Upper lobe of left lung (tissue), 6 donors: Measurements from ENCODE around the gene HIPK1. TPM values are rescaled to one million over a fixed set of nuclear protein-coding genes. Genes with fewer than 3 reads are reported as not detected.
A peak's percentile ranks its signal among the peaks of the same experiment; 100 is the strongest.

Experiments used
- ATAC-seq, 2 donors: fragments of 200-7000 bp; cut with Tn5 transposase; one replicate each; pipeline ENCODE4 v1.9.1; 2022; ENCODE audit warnings: mild to moderate bottlenecking in 2 of 2, moderate library complexity in 2 of 2; ENCODE audit not compliant: low FRiP score in 2 of 2
- DNase-seq, 2 donors: peaks; one replicate each; pipeline ENCODE4 v3.0.0-alpha.2; 2019 to 2020
- H3K27ac ChIP-seq, 4 donors: fragments of 200-600 bp; sonication (generic); one replicate each; pipeline ENCODE4 v1.5.1; 2016 to 2019
- H3K27me3 ChIP-seq, 4 donors: fragments of 200-600 bp; sonication (generic); one replicate each; pipeline ENCODE4 v1.5.1; 2017 to 2019
- H3K36me3 ChIP-seq, 4 donors: fragments of 200-600 bp; sonication (generic); one replicate each; pipeline ENCODE4 v1.5.1; 2016 to 2019
- H3K4me1 ChIP-seq, 4 donors: fragments of 200-600 bp; sonication (generic); one replicate each; pipeline ENCODE4 v1.5.1; 2018 to 2019
- H3K4me3 ChIP-seq, 4 donors: fragments of 200-600 bp; sonication (generic); one replicate each; pipeline ENCODE4 v1.5.1; 2017 to 2019; ENCODE audit warnings: mild to moderate bottlenecking in 2 of 4, moderate library complexity in 1 of 4
- H3K9me3 ChIP-seq, 4 donors: fragments of 200-600 bp; sonication (generic); one replicate each; pipeline ENCODE4 v1.5.1; 2018 to 2019
- EP300 ChIP-seq, 4 donors: sonication (generic); formaldehyde crosslinking; IDR thresholded peaks; one replicate each; pipeline ENCODE4 v1.5.1; 2017; ENCODE audit warnings: antibody characterized with exemption in 4 of 4, control low read depth in 2 of 4
- POLR2A ChIP-seq, 4 donors: fragments of 450-650 bp; IDR thresholded peaks; one replicate each; pipeline ENCODE4 v1.5.1; 2016 to 2017; ENCODE audit warnings: antibody characterized with exemption in 4 of 4, mild to moderate bottlenecking in 2 of 4
- POLR2AphosphoS5 ChIP-seq, 2 donors: sonication (generic); formaldehyde crosslinking; IDR thresholded peaks; one replicate each; pipeline ENCODE4 v1.5.1; 2017; ENCODE audit warnings: antibody characterized with exemption in 2 of 2
- WGBS, 2 donors: methylation state at CpG; one replicate each; pipeline ENCODE4 v1.1.5; 2017 to 2018; 5-methylcytosine and 5-hydroxymethylcytosine counted together
- total RNA-seq, 6 donors: library from RNA; depleted of rRNA in 4 of 6; stranded (reverse); fragments of >200 nt in 4 of 6; gene quantifications; one replicate each; pipeline versions ENCODE4 v1.1.0 to v1.2.1, GENCODE V29; 2016 to 2021
- TF ChIP-seq, protein P1 (sequence below), 6 experiments: fragments of 450-650 bp in 4 of 6; fragments of 200-600 bp in 2 of 6; sonication (generic) in 2 of 6; IDR thresholded peaks; one replicate each; pipeline ENCODE4 v1.5.1; 2016 to 2019; ENCODE audit warnings: antibody characterized with exemption in 6 of 6
- donor health status: DM: no; HTN: no; CAD: no; lungs with moderate emphysema.
- donor health status: DM: no; HTN: yes; CAD: no; lungs with severe emphysema.

The HIPK1 gene
- total RNA-seq, 6 donors from 2014 or later, result 31.4 to 85.5 (median 64.0) TPM

- peak; percentile 65 to 89 for ATAC-seq
- peaks cover 31 to 95% (median 69%) of the 10 kb centered on the region in 4 donors for H3K36me3 ChIP-seq
- TF ChIP-seq EP300 (IDR thresholded peaks at IDR 0.05) (no peak), POLR2A (IDR thresholded peaks at IDR 0.05) (no peak), POLR2AphosphoS5 (IDR thresholded peaks at IDR 0.05) (no peak)
- TF ChIP-seq, protein P1, sequence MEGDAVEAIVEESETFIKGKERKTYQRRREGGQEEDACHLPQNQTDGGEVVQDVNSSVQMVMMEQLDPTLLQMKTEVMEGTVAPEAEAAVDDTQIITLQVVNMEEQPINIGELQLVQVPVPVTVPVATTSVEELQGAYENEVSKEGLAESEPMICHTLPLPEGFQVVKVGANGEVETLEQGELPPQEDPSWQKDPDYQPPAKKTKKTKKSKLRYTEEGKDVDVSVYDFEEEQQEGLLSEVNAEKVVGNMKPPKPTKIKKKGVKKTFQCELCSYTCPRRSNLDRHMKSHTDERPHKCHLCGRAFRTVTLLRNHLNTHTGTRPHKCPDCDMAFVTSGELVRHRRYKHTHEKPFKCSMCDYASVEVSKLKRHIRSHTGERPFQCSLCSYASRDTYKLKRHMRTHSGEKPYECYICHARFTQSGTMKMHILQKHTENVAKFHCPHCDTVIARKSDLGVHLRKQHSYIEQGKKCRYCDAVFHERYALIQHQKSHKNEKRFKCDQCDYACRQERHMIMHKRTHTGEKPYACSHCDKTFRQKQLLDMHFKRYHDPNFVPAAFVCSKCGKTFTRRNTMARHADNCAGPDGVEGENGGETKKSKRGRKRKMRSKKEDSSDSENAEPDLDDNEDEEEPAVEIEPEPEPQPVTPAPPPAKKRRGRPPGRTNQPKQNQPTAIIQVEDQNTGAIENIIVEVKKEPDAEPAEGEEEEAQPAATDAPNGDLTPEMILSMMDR (IDR thresholded peaks at IDR 0.05), result no peak
Measured at GRCh38 chr1:113965703-113966412, 36.7 kb downstream of the HIPK1 start.

GRCh38 chr1:113972954-113973353, 43.8 kb downstream of the HIPK1 start:
- TF ChIP-seq POLR2AphosphoS5 (IDR thresholded peaks at IDR 0.05) (no peak), EP300 (IDR thresholded peaks at IDR 0.05) (no peak), POLR2A (IDR thresholded peaks at IDR 0.05) (no peak)
- TF ChIP-seq, protein P1 (IDR thresholded peaks at IDR 0.05), result no peak
- Histone ChIP-seq H3K27ac (peak overlapping the region in 1 of 4 donors; percentile 1), H3K4me3 (no peak overlapping the region), H3K27me3 (no peaks in the 10 kb centered on the region), H3K36me3 (peaks cover 36 to 63% (median 53%) of the 10 kb centered on the region in 4 donors), H3K9me3 (no peaks in the 10 kb centered on the region), H3K4me1 (peaks cover 16 to 34% (median 26%) of the 10 kb centered on the region in 4 donors)
- WGBS, 2 donors, result 85 to 92% methylated on average over 9 of the region's 9 CpGs
- DNase-seq (peak in 1 of 2 donors; percentile 52), ATAC-seq (peak in 1 of 2 donors; percentile 27)

More at GRCh38 chr1:113965703-113966412, 36.7 kb downstream of the HIPK1 start:
- Histone ChIP-seq H3K27me3 (no peaks in the 10 kb centered on the region), H3K4me1 (no peaks in the 10 kb centered on the region), H3K27ac (no peak overlapping the region), H3K4me3 (no peak overlapping the region), H3K9me3 (no peaks in the 10 kb centered on the region)
- DNase-seq, result no peak
- 80 to 90% methylated on average over 4 of the region's 4 CpGs for WGBS, 2 donors

GRCh38 chr1:113975211-113975895, 46.2 kb downstream of the HIPK1 start:
- no peak for TF ChIP-seq EP300 (IDR thresholded peaks at IDR 0.05)
- TF ChIP-seq POLR2A (IDR thresholded peaks at IDR 0.05), result no peak
- TF ChIP-seq POLR2AphosphoS5 (IDR thresholded peaks at IDR 0.05), result no peak
- TF ChIP-seq, protein P1 (IDR thresholded peaks at IDR 0.05), result no peak
- no peak for ATAC-seq
- Histone ChIP-seq H3K4me1 (peaks cover 26 to 50% (median 40%) of the 10 kb centered on the region in 4 donors), H3K27me3 (no peaks in the 10 kb centered on the region), H3K36me3 (peaks cover 14 to 39% (median 30%) of the 10 kb centered on the region in 4 donors), H3K9me3 (no peaks in the 10 kb centered on the region), H3K4me3 (no peak overlapping the region), H3K27ac (peak overlapping the region in 2 of 4 donors; percentile 12 to 44)
- WGBS, 2 donors, result 48% methylated on average over 4 of the region's 4 CpGs
- no peak for DNase-seq

DNA sequence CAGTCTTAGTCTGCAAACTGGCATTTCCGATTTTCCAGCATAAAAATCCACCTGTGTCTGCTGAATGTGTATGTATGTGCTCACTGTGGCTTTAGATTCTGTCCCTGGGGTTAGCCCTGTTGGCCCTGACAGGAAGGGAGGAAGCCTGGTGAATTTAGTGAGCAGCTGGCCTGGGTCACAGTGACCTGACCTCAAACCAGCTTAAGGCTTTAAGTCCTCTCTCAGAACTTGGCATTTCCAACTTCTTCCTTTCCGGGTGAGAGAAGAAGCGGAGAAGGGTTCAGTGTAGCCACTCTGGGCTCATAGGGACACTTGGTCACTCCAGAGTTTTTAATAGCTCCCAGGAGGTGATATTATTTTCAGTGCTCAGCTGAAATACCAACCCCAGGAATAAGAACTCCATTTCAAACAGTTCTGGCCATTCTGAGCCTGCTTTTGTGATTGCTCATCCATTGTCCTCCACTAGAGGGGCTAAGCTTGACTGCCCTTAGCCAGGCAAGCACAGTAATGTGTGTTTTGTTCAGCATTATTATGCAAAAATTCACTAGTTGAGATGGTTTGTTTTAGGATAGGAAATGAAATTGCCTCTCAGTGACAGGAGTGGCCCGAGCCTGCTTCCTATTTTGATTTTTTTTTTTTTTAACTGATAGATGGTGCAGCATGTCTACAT, 47.6 kb downstream of the HIPK1 start:
- Histone ChIP-seq H3K4me3 (no peak overlapping the region), H3K27ac (peak overlapping the region in 2 of 4 donors; percentile 28 to 58), H3K9me3 (no peaks in the 10 kb centered on the region), H3K36me3 (peaks cover 9 to 25% (median 18%) of the 10 kb centered on the region in 4 donors), H3K4me1 (peaks cover 26 to 50% (median 40%) of the 10 kb centered on the region in 4 donors), H3K27me3 (no peaks in the 10 kb centered on the region)
- TF ChIP-seq EP300 (IDR thresholded peaks at IDR 0.05), result no peak
- TF ChIP-seq, protein P1 (IDR thresholded peaks at IDR 0.05), result peak in 1 of 6 experiments; percentile 20
- no peak for DNase-seq
- 46 to 47% methylated on average over 4 of the region's 4 CpGs for WGBS, 2 donors
- no peak for ATAC-seq
